ENCODE results near the gene PRR9. TPM values are rescaled to one million over a fixed set of nuclear protein-coding genes. Genes with fewer than 3 reads are reported as not detected.
A peak's percentile ranks its signal among the peaks of the same experiment; 100 is the strongest.
"Not testable (repeated sequence)": the region's sequence is repeated elsewhere in the genome, so short reads cannot be mapped to it uniquely, and the experiment has no call there.

Gene PRR9
- total and polyA plus RNA-seq, 5 experiments from 2014 or later: not detected

DNA sequence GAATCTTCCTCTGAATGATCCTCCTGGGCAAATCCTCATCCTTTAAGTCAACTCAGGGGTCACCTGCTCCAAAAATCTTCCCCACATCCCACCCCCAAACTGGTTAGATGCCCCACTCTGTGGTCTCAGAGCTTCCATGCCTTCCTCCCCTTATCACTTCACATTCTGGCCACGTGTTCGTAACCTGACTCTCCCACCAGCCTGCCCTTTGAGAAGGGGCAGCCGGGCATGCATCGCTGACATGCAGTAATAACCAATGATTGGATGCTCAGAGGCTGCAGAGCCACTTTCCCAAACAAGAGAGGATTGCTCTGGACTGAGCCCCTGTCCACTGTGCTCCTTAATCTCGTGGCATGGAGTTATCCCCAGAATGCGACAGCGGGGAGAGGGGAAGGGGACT is 7.2 kb upstream of the PRR9 start:
- H3K4me3 Mint-ChIP-seq: no peak overlapping the region
- ATAC-seq: no peak

DNA sequence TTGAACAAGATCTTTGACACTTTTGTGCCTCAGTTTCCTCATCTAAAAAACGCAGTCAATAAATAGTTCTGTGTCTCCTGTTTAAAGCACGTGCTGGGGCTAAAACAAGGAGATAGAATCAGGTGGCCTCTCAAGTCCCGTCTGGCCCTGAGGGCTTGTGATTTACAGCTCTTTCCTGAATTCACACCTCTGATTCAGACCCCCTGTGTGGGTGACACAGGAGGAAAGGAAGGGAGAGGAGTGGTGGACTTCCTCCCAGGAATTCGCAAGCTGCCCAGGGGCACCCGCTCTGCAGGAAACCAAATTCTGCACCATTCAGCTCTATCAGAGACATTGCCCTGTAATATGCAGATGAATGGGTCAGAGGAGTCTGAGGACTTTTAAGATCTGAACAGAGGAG is 5.2 kb upstream of the PRR9 start:
- Mint-ChIP-seq H3K4me1 (no peaks in the 10 kb centered on the region), H3K27me3 (peaks cover 21 to 50% (median 28%) of the 10 kb centered on the region in 5 donors), H3K9me3 (no peaks in the 10 kb centered on the region), H3K36me3 (no peaks in the 10 kb centered on the region), H3K27ac (no peak overlapping the region), H3K4me3 (no peak overlapping the region)
- DNase-seq (no peak), ATAC-seq (no peak)
- POLR2A ChIA-PET: no interaction called here

More for the DNA sequence above, 7.2 kb upstream of the PRR9 start:
- Mint-ChIP-seq H3K36me3 (no peaks in the 10 kb centered on the region), H3K4me1 (no peaks in the 10 kb centered on the region), H3K27me3 (peaks cover 29 to 61% (median 32%) of the 10 kb centered on the region in 5 donors), H3K9me3 (no peaks in the 10 kb centered on the region), H3K27ac (no peak overlapping the region)
- POLR2A ChIA-PET: no interaction called here
- no peak for DNase-seq

DNA sequence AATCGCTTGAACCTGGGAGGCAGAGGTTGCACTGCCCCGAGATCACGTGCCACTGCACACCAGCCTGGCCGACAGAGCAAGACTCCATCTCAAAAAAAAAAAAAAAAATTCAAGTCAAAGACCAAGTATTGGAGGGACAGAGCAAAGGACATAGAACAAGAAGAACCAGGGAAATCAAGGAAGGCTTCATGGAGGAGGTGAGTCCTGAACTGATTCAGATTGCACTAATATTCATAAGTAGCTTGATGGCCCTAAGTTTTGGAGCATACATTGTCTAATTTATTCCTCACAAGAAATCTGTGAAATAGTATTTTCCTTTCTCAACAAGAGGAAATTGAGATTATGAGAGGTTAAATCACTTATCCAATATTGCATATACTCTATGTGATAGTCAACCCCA is 3.9 kb upstream of the PRR9 start:
- no peaks in the 10 kb centered on the region for H3K4me1 Mint-ChIP-seq
- H3K27ac Mint-ChIP-seq: no peak overlapping the region
- ATAC-seq (no peak), DNase-seq (no peak)
- H3K9me3 Mint-ChIP-seq: no peaks in the 10 kb centered on the region
- H3K4me3 Mint-ChIP-seq: no peak overlapping the region
- H3K27me3 Mint-ChIP-seq: peaks cover 16 to 43% (median 25%) of the 10 kb centered on the region in 5 donors
- POLR2A ChIA-PET: no interaction called here
- no peaks in the 10 kb centered on the region for H3K36me3 Mint-ChIP-seq

DNA sequence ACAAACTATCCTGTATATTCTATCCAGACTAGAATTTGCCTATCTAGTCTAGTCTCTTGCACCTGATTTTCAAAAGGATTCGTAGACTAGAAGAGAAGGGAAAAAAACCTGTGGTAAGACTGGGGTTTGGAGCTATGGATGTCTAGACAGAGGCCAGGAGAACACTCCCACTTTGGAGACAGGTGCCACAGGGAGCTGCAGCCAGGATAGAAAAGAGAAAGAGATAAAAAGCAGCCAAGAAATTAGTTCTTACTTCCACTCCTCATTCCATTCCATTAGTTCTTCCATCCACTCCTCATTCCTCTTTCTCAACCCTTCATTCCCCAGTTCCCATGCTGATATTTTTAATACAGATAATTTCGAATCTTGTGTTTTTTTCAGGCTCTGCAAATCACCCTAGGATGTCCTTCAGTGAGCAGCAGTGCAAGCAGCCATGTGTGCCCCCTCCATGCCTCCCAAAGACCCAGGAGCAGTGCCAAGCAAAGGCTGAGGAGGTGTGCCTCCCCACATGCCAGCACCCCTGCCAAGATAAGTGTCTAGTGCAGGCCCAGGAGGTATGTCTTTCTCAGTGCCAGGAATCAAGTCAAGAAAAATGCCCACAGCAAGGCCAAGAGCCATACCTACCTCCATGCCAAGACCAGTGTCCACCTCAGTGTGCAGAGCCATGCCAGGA is 496 bp downstream of the PRR9 start:
- H3K27ac Mint-ChIP-seq: no peak overlapping the region
- peaks cover 10 to 25% (median 19%) of the 10 kb centered on the region in 5 donors for H3K27me3 Mint-ChIP-seq
- ATAC-seq (no peak), DNase-seq (no peak)
- H3K4me3 Mint-ChIP-seq: no peak overlapping the region
- H3K9me3 Mint-ChIP-seq: no peaks in the 10 kb centered on the region
- POLR2A ChIA-PET: no interaction called here
- H3K4me1 Mint-ChIP-seq: peaks cover 0 to 2% (median under 1%) of the 10 kb centered on the region in 4 donors
- H3K36me3 Mint-ChIP-seq: no peaks in the 10 kb centered on the region

DNA sequence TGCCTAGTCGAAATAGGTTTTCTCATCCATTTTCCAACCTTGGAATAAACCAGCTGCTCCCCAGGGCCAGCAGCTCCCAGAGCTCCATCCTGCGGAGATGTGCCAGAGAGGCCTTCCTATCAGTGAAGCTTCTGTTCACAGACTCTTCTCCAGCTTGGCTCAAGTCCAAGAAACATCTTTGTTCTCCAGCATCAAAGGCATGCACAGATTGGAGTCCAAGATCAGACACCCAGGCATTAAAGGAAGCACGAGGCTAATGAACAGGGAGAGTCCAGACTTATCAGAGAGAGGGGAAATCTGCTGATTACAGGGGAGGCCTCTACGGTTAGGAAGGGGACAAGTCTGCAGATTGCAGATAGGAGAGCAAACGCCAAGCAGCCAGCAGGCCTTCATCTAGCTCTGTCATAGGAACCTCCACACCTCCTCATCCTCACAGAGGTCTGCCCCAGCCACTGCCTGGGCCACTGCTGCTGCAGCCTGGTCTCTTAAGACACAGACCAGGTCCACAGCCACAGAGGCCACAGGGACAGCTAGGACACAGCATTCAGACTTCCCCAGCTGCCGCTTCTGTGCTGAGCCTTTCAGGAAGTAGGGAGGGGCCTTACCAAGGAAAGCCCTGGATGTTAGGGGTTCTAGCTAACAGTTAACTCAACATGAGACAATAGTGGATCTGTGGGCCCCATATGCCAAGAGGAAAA is 3.4 kb downstream of the PRR9 start:
- ATAC-seq: no peak
- Mint-ChIP-seq H3K27me3 (peaks cover 15 to 21% (median 21%) of the 10 kb centered on the region in 5 donors), H3K4me3 (no peak overlapping the region), H3K4me1 (peaks cover 0 to 5% (median 3%) of the 10 kb centered on the region in 4 donors), H3K9me3 (no peaks in the 10 kb centered on the region), H3K36me3 (no peaks in the 10 kb centered on the region), H3K27ac (no peak overlapping the region)
- POLR2A ChIA-PET: interaction anchor here (0.6 kb wide), 1 partner anchor 1155 kb away, joined by 3 read pairs; no protein-coding TSS in a partner anchor
- no peak for DNase-seq

DNA sequence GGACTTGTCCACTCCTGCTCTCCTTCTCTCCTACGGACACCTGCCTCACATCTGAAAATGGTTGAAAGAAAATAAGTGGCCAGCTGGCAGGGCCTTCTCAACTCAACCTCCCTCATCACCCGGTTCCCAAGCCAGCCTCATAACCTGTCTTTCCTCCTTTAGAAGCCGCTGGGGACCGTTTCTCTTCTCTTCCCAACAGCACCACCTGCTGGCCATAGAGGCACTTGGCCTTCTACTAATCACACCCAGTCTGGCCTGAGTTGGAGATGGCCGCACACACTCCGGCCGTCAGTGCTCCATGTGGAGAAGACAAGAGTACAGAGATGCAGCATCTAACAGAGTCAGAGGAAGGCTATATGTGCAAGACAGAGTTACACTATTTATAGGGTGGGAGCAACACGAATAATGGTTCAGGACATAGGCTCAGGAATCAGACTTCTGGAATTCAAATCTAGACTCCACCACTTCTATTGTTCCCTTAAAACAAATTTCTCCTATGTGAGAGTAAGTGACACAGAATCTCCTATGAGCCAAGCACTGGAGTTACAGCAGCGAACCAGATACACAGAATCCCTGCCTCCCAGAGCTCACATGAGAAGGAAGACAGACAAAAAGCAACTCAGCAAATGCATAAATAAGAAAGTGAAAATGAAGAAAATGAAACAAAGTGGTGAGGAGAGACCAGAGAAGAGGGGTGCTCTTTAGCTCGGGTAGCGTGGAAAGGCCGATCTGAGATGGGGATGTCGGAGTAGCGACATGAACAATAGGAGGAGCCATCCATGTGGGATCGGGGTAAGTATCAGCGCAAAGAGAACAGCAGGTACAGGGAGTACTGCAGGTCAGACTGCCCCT is 5.9 kb downstream of the PRR9 start:
- peak; percentile 5 to 75 (median 30) for DNase-seq
- H3K4me3 Mint-ChIP-seq, H3K27ac Mint-ChIP-seq, H3K9me3 Mint-ChIP-seq, ATAC-seq, H3K4me1 Mint-ChIP-seq, H3K36me3 Mint-ChIP-seq, POLR2A ChIA-PET: not testable (repeated sequence)
- H3K27me3 Mint-ChIP-seq: peaks cover 15 to 21% (median 18%) of the 10 kb centered on the region in 5 donors

DNA sequence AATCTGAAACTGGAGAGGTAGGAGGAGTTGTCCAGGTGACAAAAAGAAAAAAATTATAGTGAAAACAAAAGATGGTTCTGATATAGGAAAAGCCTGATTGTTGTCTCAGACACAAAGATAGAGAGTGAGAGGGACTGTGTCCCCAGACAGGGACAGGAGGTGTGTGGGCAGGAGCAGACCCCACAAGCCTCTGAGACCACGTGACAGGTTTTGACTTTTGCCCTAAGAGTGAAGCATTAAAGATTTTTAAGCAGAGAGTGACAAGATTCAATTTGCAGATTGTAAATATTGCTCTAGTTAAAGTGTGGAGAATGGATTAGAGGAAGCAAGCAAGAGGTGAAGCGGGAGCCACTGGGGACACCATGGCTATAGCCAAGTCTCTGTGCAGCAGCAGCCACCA is 10.4 kb downstream of the PRR9 start:
- ATAC-seq (no peak), DNase-seq (no peak)
- POLR2A ChIA-PET: no interaction called here
- H3K36me3 Mint-ChIP-seq: no peaks in the 10 kb centered on the region
- no peak overlapping the region for H3K27ac Mint-ChIP-seq
- H3K4me1 Mint-ChIP-seq: peaks cover 1 to 5% (median 3%) of the 10 kb centered on the region in 4 donors
- H3K27me3 Mint-ChIP-seq: peaks cover 16 to 33% (median 20%) of the 10 kb centered on the region in 5 donors
- H3K9me3 Mint-ChIP-seq: no peaks in the 10 kb centered on the region
- H3K4me3 Mint-ChIP-seq: no peak overlapping the region

DNA sequence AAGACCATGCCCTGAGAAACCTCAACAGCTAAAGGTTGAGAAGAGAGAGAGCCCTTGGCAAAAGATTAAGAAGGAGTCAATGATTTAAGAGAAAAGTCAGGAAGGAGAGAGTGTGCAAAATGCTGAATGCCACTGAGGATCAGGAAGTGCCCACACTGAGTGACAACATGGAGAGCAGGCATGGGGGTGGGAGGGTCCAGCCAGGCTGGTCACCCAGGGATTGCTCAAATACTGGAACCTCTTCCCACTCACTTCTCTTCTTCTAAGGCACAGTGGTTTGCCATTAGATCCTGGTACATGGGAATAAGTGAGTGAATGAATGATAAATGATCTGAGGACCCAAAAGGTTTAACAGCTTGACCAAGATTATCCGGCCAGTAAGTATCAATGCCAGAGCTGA is 11.1 kb downstream of the PRR9 start:
- H3K4me3 Mint-ChIP-seq: no peak overlapping the region
- no peak for ATAC-seq
- POLR2A ChIA-PET: no interaction called here
- DNase-seq: no peak
- peaks cover 0 to 3% (median 0%) of the 10 kb centered on the region in 4 donors for H3K4me1 Mint-ChIP-seq
- peaks cover 13 to 27% (median 15%) of the 10 kb centered on the region in 5 donors for H3K27me3 Mint-ChIP-seq
- no peaks in the 10 kb centered on the region for H3K36me3 Mint-ChIP-seq
- H3K27ac Mint-ChIP-seq: no peak overlapping the region
- no peaks in the 10 kb centered on the region for H3K9me3 Mint-ChIP-seq

DNA sequence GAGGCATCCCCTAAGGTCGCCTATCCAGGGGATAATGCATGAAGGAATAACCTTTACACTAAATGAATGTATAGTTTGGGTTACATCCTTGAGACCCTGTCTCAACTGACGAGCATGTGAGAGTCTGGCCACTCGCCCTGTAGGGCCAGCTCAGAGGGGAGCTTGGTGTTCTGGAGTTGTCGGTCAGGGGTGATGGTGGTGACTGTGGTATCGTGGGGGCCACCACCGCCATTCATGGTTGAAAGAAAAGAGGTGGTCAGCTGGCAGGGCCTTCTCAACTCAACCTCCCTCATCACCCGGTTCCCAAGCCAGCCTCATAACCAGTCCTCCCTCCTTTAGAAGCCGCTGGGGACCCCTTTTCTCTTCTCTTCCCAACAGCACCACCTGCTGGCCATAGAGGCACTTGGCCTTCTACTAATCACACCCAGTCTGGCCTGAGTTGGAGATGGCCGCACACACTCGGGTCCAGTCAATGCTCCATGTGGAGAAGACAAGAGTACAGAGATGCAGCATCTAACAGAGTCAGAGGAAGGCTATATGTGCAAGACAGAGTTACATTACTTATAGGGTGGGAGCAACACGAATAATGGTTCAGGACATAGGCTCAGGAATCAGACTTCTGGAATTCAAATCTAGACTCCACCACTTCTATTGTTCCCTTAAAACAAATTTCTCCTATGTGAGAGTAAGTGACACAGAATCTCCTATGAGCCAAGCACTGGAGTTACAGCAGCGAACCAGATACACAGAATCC is 11.9 kb downstream of the PRR9 start:
- H3K4me1 Mint-ChIP-seq, H3K9me3 Mint-ChIP-seq, H3K36me3 Mint-ChIP-seq, POLR2A ChIA-PET, ATAC-seq, H3K27ac Mint-ChIP-seq, H3K4me3 Mint-ChIP-seq: not testable (repeated sequence)
- H3K27me3 Mint-ChIP-seq: peaks cover 9 to 23% (median 13%) of the 10 kb centered on the region in 5 donors
- peak in 2 of 10 donors; percentile 4 to 25 for DNase-seq

DNA sequence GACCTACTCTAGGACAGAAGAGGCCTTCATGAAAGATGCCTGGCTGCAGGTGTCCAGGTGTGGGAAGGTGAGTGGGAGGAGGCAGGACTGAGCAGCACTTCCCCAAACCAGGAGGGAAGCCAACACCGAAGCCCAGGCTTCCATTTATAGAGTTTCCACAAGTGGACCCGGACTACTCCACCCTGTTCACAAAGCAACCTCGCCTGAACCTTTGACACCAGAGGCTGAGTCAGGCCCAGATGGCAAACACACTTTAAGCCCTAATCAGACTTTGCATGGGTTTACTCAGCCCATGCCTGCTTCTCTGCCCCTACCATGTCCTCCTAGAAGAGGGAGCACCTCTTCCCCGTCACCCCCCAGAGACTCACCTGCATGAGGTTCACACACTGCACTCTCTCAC is 14.0 kb downstream of the PRR9 start:
- H3K4me3 Mint-ChIP-seq: no peak overlapping the region
- H3K4me1 Mint-ChIP-seq: peaks cover 0 to 3% (median 0%) of the 10 kb centered on the region in 4 donors
- ATAC-seq (no peak), DNase-seq (no peak)
- H3K27ac Mint-ChIP-seq: peak overlapping the region in 1 of 10 donors; percentile 36
- POLR2A ChIA-PET: no interaction called here
- H3K36me3 Mint-ChIP-seq: no peaks in the 10 kb centered on the region
- peaks cover 5 to 23% (median 13%) of the 10 kb centered on the region in 5 donors for H3K27me3 Mint-ChIP-seq
- H3K9me3 Mint-ChIP-seq: no peaks in the 10 kb centered on the region

DNA sequence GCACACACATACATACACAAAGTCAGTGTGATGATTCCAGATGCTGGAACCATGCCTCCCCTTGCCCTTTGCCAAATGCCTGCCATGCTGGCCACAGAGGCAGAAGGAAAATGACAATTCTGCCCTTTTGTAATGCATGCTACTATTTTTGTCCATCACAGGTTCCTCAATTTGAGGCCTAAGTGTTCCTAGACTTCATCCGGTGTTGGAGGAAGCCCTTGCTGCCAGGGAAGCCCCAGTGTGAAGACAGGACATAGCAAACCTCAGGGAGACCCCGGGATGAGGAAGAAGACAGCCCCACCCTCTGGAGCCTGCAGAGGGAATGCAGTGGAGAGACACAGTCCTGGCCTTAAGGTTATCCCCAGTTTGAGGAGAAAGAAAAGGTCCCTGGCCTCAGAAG is 14.4 kb downstream of the PRR9 start:
- DNase-seq (no peak), ATAC-seq (no peak)
- POLR2A ChIA-PET: no interaction called here
- no peak overlapping the region for H3K27ac Mint-ChIP-seq
- no peak overlapping the region for H3K4me3 Mint-ChIP-seq
- peaks cover 0 to 3% (median 0%) of the 10 kb centered on the region in 4 donors for H3K4me1 Mint-ChIP-seq
- no peaks in the 10 kb centered on the region for H3K36me3 Mint-ChIP-seq
- peaks cover 5 to 23% (median 13%) of the 10 kb centered on the region in 5 donors for H3K27me3 Mint-ChIP-seq
- no peaks in the 10 kb centered on the region for H3K9me3 Mint-ChIP-seq

DNA sequence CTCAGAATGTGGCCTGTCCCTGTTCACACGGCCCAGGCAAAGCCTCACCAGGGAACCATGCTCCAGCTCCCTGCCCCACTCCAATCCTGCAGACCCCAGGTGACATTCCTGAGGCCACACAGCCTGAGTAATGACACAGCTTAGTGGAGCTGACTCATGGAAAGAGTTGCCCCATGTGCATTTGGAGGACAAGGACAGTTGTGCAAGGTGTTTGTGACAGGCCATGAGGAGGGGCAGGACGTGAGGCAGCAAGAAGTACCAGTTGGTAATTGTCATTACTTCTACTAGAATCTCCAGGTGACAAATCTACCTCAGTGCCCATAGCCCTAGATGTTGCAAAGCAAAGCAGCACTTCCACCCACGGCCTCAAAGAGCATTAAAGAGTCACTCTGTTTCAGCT is 15.2 kb downstream of the PRR9 start:
- H3K36me3 Mint-ChIP-seq: no peaks in the 10 kb centered on the region
- no peak overlapping the region for H3K4me3 Mint-ChIP-seq
- peaks cover 0 to 3% (median 0%) of the 10 kb centered on the region in 4 donors for H3K4me1 Mint-ChIP-seq
- POLR2A ChIA-PET: no interaction called here
- ATAC-seq (no peak), DNase-seq (no peak)
- H3K9me3 Mint-ChIP-seq: no peaks in the 10 kb centered on the region
- H3K27ac Mint-ChIP-seq: no peak overlapping the region
- peaks cover 8 to 23% (median 13%) of the 10 kb centered on the region in 5 donors for H3K27me3 Mint-ChIP-seq

Data from naive thymus-derived CD8-positive, alpha-beta T cell (primary cell).